ENCODE results near the gene XXYLT1. TPM values are rescaled to one million over a fixed set of nuclear protein-coding genes. Genes with fewer than 3 reads are reported as not detected.

The XXYLT1 gene
- total RNA-seq, 2 experiments from 2014 or later, result 17.2 to 19.6 TPM

DNA sequence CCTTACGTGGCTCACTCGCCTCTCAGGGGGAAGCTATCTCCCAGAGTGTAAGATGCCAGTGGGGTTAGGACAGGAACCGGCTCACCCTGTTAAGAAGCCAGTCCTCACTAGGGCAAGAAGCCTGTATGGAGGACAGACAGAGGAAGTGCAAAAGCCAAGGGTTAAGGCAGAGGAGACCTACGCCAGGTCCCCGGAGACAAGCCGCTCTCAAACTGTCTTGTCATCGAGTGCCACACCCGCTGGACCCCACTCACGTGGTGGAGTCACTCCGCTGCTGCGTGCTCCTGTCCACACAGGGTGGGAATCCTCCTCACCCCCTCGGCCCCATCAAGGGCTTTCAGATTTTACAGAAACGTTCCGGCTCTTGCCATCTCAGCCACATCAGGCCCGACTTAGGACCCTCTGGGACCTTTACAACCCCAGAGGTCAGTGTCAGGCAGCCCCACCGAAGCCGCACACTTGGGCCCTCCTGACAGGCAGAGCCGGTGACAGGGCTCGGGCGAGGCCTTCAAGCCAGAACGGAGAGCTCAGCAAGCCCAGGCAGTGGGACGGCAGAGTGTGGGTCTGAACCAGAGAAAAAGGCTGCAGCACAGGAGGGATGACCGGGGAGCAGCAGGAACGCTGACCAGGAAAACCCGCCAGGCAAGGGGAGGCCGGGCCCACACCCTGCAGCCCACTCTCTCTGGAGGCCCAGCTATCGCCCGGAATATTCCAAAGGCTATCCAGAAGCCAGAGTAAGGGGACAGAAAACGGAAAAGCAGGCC, 61.7 kb downstream of the XXYLT1 start:
- H3K36me3 ChIP-seq (ENCODE audit: insufficient read depth, low read length), result peaks cover 4% of the 10 kb centered on the region; the same call in 1 of the 2 replicates
- ChIA-PET CTCF (ENCODE audit: unreplicated experiment) (no interaction called here), POLR2A (interaction anchor here (0.8 to 0.9 kb wide), 2 partner anchors 22 to 45 kb away, joined by 3 read pairs; no protein-coding TSS in a partner anchor)
- no peaks in the 10 kb centered on the region for H3K9me2 ChIP-seq (ENCODE audit: insufficient read depth, low read length)
- H2AFZ ChIP-seq (ENCODE audit: low read length), result no peak overlapping the region
- H3K4me3 ChIP-seq (ENCODE audit: low read depth, low read length, poor library complexity, severe bottlenecking), result no peak overlapping the region
- peak; percentile 23 for DNase-seq (ENCODE audit: low spot score)
- peak overlapping the region; percentile 34; the same call in 1 of the 2 replicates for H3K4me2 ChIP-seq (ENCODE audit: low read length)
- TF ChIP-seq EZH2phosphoT487 (IDR thresholded peaks at IDR 0.05; ENCODE audit: borderline replicate concordance, low read depth, low read length), result no peak
- no peak for TF ChIP-seq CTCF (conservative IDR thresholded peaks at IDR 0.05; ENCODE audit: low read length)
- H3K27ac ChIP-seq (ENCODE audit: low read depth, low read length, poor library complexity, severe bottlenecking), result no peak overlapping the region
- H3K79me2 ChIP-seq (ENCODE audit: insufficient read depth, low read depth, low read length), result 0 out of 2 replicates have a peak, but pooled peaks cover 4% of the 10 kb centered on the region
- H3K4me1 ChIP-seq (ENCODE audit: insufficient read depth, low read length, poor library complexity, severe bottlenecking), result peaks cover 35% of the 10 kb centered on the region
- no peaks in the 10 kb centered on the region for H4K20me1 ChIP-seq (ENCODE audit: insufficient read depth, low read length)
- BruUV-seq (replicated peaks), result no TSS peak
- intact Hi-C loops (cut with micrococcal nuclease; ENCODE audit: unreplicated experiment), result no loop called here
- no peaks in the 10 kb centered on the region for H3K9me3 ChIP-seq (ENCODE audit: low read length)

DNA sequence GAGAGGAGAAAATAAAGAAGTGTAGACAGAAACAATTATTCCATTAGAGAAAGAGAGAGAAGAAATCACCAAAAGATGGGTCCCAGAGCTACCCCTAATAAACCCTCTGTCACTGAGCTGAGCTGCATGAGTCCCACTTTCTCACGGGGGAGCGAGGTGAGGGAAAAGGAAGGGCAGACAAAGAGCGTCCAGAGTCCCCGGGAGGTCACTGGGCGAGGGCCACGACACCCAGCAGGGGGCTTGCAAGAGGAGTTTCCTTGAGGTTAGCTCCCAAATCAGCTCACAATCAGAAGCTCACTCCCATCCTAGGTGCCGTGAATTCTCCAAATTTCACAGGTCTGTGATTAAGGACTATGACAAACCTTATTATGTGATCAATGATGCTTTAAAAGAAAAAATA, 62.3 kb downstream of the XXYLT1 start:
- Histone ChIP-seq H2AFZ (ENCODE audit: low read length) (no peak overlapping the region), H3K79me2 (ENCODE audit: insufficient read depth, low read depth, low read length) (0 out of 2 replicates have a peak, but pooled peaks cover 4% of the 10 kb centered on the region), H4K20me1 (ENCODE audit: insufficient read depth, low read length) (no peaks in the 10 kb centered on the region), H3K4me2 (ENCODE audit: low read length) (peak overlapping the region; percentile 34), H3K9me2 (ENCODE audit: insufficient read depth, low read length) (no peaks in the 10 kb centered on the region), H3K27ac (ENCODE audit: low read depth, low read length, poor library complexity, severe bottlenecking) (no peak overlapping the region), H3K4me1 (ENCODE audit: insufficient read depth, low read length, poor library complexity, severe bottlenecking) (peaks cover 35% of the 10 kb centered on the region), H3K4me3 (ENCODE audit: low read depth, low read length, poor library complexity, severe bottlenecking) (no peak overlapping the region), H3K9me3 (ENCODE audit: low read length) (no peaks in the 10 kb centered on the region), H3K36me3 (ENCODE audit: insufficient read depth, low read length) (peaks cover 4% of the 10 kb centered on the region; the same call in 1 of the 2 replicates)
- ChIA-PET POLR2A (interaction anchor here (0.8 to 1.5 kb wide), 3 partner anchors 9 to 45 kb away, joined by 3 read pairs; no protein-coding TSS in a partner anchor), CTCF (ENCODE audit: unreplicated experiment) (no interaction called here)
- DNase-seq (ENCODE audit: low spot score), result no peak
- TF ChIP-seq EZH2phosphoT487 (IDR thresholded peaks at IDR 0.05; ENCODE audit: borderline replicate concordance, low read depth, low read length) (no peak), CTCF (conservative IDR thresholded peaks at IDR 0.05; ENCODE audit: low read length) (no peak)
- BruUV-seq (replicated peaks), result no TSS peak
- intact Hi-C loops (cut with micrococcal nuclease; ENCODE audit: unreplicated experiment), result no loop called here

DNA sequence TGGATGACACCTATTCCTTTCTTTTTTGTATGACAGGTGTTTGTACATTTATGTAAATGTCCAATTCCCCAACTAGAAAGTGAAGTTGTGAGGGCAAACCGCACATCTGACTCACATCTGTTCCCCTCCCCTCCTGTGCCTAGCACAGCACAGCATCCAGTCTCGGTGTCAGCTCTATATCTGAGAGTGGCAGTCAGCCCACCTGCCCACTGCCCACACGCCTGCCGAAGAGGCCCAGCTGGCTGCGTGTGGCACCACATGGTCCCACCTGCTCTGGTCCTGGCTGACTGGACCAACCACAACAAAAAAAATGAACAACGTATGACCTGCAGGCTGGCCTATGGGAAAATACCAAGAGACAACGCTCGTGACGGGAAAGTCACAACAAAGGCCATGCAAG, 62.8 kb downstream of the XXYLT1 start:
- Histone ChIP-seq H3K9me2 (ENCODE audit: insufficient read depth, low read length) (no peaks in the 10 kb centered on the region), H3K36me3 (ENCODE audit: insufficient read depth, low read length) (peaks cover 4% of the 10 kb centered on the region; the same call in 1 of the 2 replicates), H3K4me1 (ENCODE audit: insufficient read depth, low read length, poor library complexity, severe bottlenecking) (peaks cover 35% of the 10 kb centered on the region), H3K27ac (ENCODE audit: low read depth, low read length, poor library complexity, severe bottlenecking) (no peak overlapping the region), H3K9me3 (ENCODE audit: low read length) (no peaks in the 10 kb centered on the region), H3K4me2 (ENCODE audit: low read length) (peak overlapping the region; percentile 34; the same call in 1 of the 2 replicates), H3K4me3 (ENCODE audit: low read depth, low read length, poor library complexity, severe bottlenecking) (no peak overlapping the region), H3K79me2 (ENCODE audit: insufficient read depth, low read depth, low read length) (0 out of 2 replicates have a peak, but pooled peaks cover 4% of the 10 kb centered on the region), H2AFZ (ENCODE audit: low read length) (no peak overlapping the region), H4K20me1 (ENCODE audit: insufficient read depth, low read length) (no peaks in the 10 kb centered on the region)
- DNase-seq (ENCODE audit: low spot score), result peak; percentile 43
- BruUV-seq (replicated peaks), result no TSS peak
- CTCF ChIA-PET (ENCODE audit: unreplicated experiment), result no interaction called here
- TF ChIP-seq CTCF (conservative IDR thresholded peaks at IDR 0.05; ENCODE audit: low read length) (no peak), EZH2phosphoT487 (IDR thresholded peaks at IDR 0.05; ENCODE audit: borderline replicate concordance, low read depth, low read length) (no peak)
- intact Hi-C loops (cut with micrococcal nuclease; ENCODE audit: unreplicated experiment), result no loop called here
- POLR2A ChIA-PET, result interaction anchor here (0.8 to 1.5 kb wide), 3 partner anchors 8 to 44 kb away, joined by 3 read pairs; no protein-coding TSS in a partner anchor

Data from OCI-LY7 (cell line).